H9 (cell line): Measurements from ENCODE around the gene ARHGAP27. TPM values are rescaled to one million over a fixed set of nuclear protein-coding genes. Genes with fewer than 3 reads are reported as not detected.

ENCODE experiments used
- DNase-seq: peaks from one replicate; pipeline ENCODE4 v3.0.0-alpha.2; 2017
- H2AFZ ChIP-seq: one replicate; pipeline ENCODE4 v1.6.1; 2013; ENCODE audit warnings: mild to moderate bottlenecking, low read length, control low read depth, moderate library complexity
- H2AK5ac ChIP-seq: 2 replicates; pipeline ENCODE4 v1.6.1; 2013; ENCODE audit warnings: low read length, control low read depth, mixed read lengths; ENCODE audit not compliant: insufficient read length
- H2BK120ac ChIP-seq: one replicate; pipeline ENCODE4 v1.6.1; 2013; ENCODE audit warnings: low read depth, mild to moderate bottlenecking, low read length, control low read depth, inconsistent platforms; ENCODE audit not compliant: poor library complexity, severe bottlenecking
- H2BK12ac ChIP-seq: 2 replicates; pipeline ENCODE4 v1.6.1; 2013; ENCODE audit warnings: low read length, control low read depth, mixed read lengths, low read depth; ENCODE audit not compliant: insufficient read length
- H2BK15ac ChIP-seq: 2 replicates; pipeline ENCODE4 v1.6.1; 2013; ENCODE audit warnings: low read depth, low read length, control low read depth
- H2BK20ac ChIP-seq: one replicate; pipeline ENCODE4 v1.6.1; 2013; ENCODE audit warnings: low read depth, mild to moderate bottlenecking, low read length, control low read depth, inconsistent platforms; ENCODE audit not compliant: poor library complexity, severe bottlenecking
- H2BK5ac ChIP-seq: 2 replicates; pipeline ENCODE4 v1.6.1; 2013; ENCODE audit warnings: low read length, control low read depth, mixed read lengths; ENCODE audit not compliant: insufficient read length
- H3K14ac ChIP-seq: 2 replicates; pipeline ENCODE4 v1.6.1; 2013; ENCODE audit warnings: low read length, control low read depth; ENCODE audit not compliant: insufficient read depth
- H3K18ac ChIP-seq: 2 replicates; pipeline ENCODE4 v1.6.1; 2013; ENCODE audit warnings: low read depth, mild to moderate bottlenecking, mixed read lengths, low read length, control low read depth; ENCODE audit not compliant: insufficient read length
- H3K23ac ChIP-seq: 2 replicates; pipeline ENCODE4 v1.6.1; 2013; ENCODE audit warnings: low read length, control low read depth, mixed read lengths, low read depth; ENCODE audit not compliant: insufficient read length
- H3K23me2 ChIP-seq: 2 replicates; pipeline ENCODE4 v1.6.1; 2013; ENCODE audit warnings: low read depth, mild to moderate bottlenecking, mixed read lengths, low read length, control low read depth; ENCODE audit not compliant: insufficient read length, poor library complexity, severe bottlenecking
- H3K27ac ChIP-seq: 2 replicates; pipeline ENCODE4 v1.5.1; 2013; ENCODE audit warnings: low read length, control low read depth, mixed read lengths, low read depth; ENCODE audit not compliant: insufficient read length
- H3K27me3 ChIP-seq: 2 replicates; pipeline ENCODE4 v1.6.1; 2013; ENCODE audit warnings: low read length, control low read depth, inconsistent platforms; ENCODE audit not compliant: insufficient read depth
- H3K4ac ChIP-seq: 2 replicates; pipeline ENCODE4 v1.6.1; 2013; ENCODE audit warnings: low read depth, mild to moderate bottlenecking, control low read depth, inconsistent platforms, low read length, moderate library complexity
- H3K4me1 ChIP-seq: 2 replicates; pipeline ENCODE4 v1.6.1; 2013; ENCODE audit warnings: low read length, control low read depth, inconsistent platforms; ENCODE audit not compliant: insufficient read depth
- H3K4me2 ChIP-seq: 2 replicates; pipeline ENCODE4 v1.6.1; 2013; ENCODE audit warnings: low read length, control low read depth, mixed read lengths; ENCODE audit not compliant: insufficient read length, insufficient read depth
- H3K56ac ChIP-seq: 2 replicates; pipeline ENCODE4 v1.6.1; 2013; ENCODE audit warnings: low read depth, mild to moderate bottlenecking, mixed read lengths, low read length, control low read depth; ENCODE audit not compliant: insufficient read length
- H3K79me1 ChIP-seq: 2 replicates; pipeline ENCODE4 v1.6.1; 2013; ENCODE audit warnings: low read depth, mild to moderate bottlenecking, moderate library complexity, low read length, control low read depth, inconsistent platforms; ENCODE audit not compliant: insufficient read depth, poor library complexity, severe bottlenecking
- H3K79me2 ChIP-seq: 2 replicates; pipeline ENCODE4 v1.6.1; 2013; ENCODE audit warnings: low read length, control low read depth, inconsistent platforms; ENCODE audit not compliant: insufficient read depth
- H3K9ac ChIP-seq: 2 replicates; pipeline ENCODE4 v1.6.1; 2013; ENCODE audit warnings: low read length, control low read depth, mixed read lengths; ENCODE audit not compliant: insufficient read length; ENCODE audit errors: extremely low read depth
- H3K9me3 ChIP-seq: one replicate; pipeline ENCODE4 v1.6.1; 2013; ENCODE audit warnings: low read depth, low read length, inconsistent platforms; ENCODE audit not compliant: control insufficient read depth
- H3T11ph ChIP-seq: one replicate; pipeline ENCODE4 v1.6.1; 2013; ENCODE audit warnings: mild to moderate bottlenecking, low read length, control low read depth, inconsistent platforms
- H4K20me1 ChIP-seq: one replicate; pipeline ENCODE4 v1.6.1; 2013; ENCODE audit not compliant: control insufficient read depth, insufficient read length, insufficient read depth
- H4K5ac ChIP-seq: 2 replicates; pipeline ENCODE4 v1.6.1; 2013; ENCODE audit warnings: low read depth, mild to moderate bottlenecking, mixed read lengths, low read length, control low read depth; ENCODE audit not compliant: insufficient read length
- H4K8ac ChIP-seq: replicated peaks from 2 replicates; pipeline ENCODE4 v1.6.1; 2013; ENCODE audit warnings: low read length, control low read depth, mixed read lengths, low read depth; ENCODE audit not compliant: insufficient read length
- H4K91ac ChIP-seq: 2 replicates; pipeline ENCODE4 v1.6.1; 2013; ENCODE audit warnings: low read depth, mild to moderate bottlenecking, moderate library complexity, mixed read lengths, low read length, control low read depth; ENCODE audit not compliant: insufficient read length
- H3K27ac Mint-ChIP-seq, 3 experiments: 2 replicates in 2 of 3; 3 replicates in 1 of 3; pipeline ENCODE4 v1.8.0; 2020 to 2021; ENCODE audit warnings: mixed read lengths in 3 of 3, mild to moderate bottlenecking in 1 of 3, moderate library complexity in 1 of 3
- H3K27me3 Mint-ChIP-seq: 2 replicates; pipeline ENCODE4 v1.8.0; 2021; ENCODE audit warnings: low read depth, mild to moderate bottlenecking, moderate library complexity, mixed read lengths
- H3K36me3 Mint-ChIP-seq, 3 experiments: 2 replicates in 2 of 3; 3 replicates in 1 of 3; pipeline ENCODE4 v1.8.0; 2020 to 2021; ENCODE audit warnings: low read depth in 3 of 3, mixed read lengths in 3 of 3; ENCODE audit not compliant: insufficient read depth in 1 of 3
- H3K4me1 Mint-ChIP-seq, 2 experiments: 2 replicates each; pipeline ENCODE4 v1.8.0; 2020; ENCODE audit warnings: mixed read lengths in 2 of 2
- H3K4me3 Mint-ChIP-seq, 2 experiments: 2 replicates in 1 of 2; 3 replicates in 1 of 2; pipeline ENCODE4 v1.8.0; 2020 to 2021; ENCODE audit warnings: mild to moderate bottlenecking in 2 of 2, mixed read lengths in 2 of 2, moderate library complexity in 1 of 2
- H3K9me3 Mint-ChIP-seq, 2 experiments: 2 replicates in 1 of 2; 3 replicates in 1 of 2; pipeline ENCODE4 v1.8.0; 2020; ENCODE audit warnings: mild to moderate bottlenecking in 2 of 2, mixed read lengths in 2 of 2, moderate library complexity in 1 of 2
- CTCF ChIP-seq: fragments of 200-600 bp; sonication (generic); conservative IDR thresholded peaks from 3 replicates; pipeline ENCODE4 v1.8.0; 2021; ENCODE audit warnings: antibody characterized with exemption, mild to moderate bottlenecking
- WGBS: extraction: QIAGEN DNeasy Blood & Tissue Kit; methylation state at CpG from one replicate; pipeline ENCODE4 v1.1.7; 2013; ENCODE audit warnings: missing lambda C conversion rate, low lambda C conversion rate, mixed read lengths; ENCODE audit not compliant: insufficient read length; ENCODE audit errors: extremely low coverage; 5-methylcytosine and 5-hydroxymethylcytosine counted together
- total RNA-seq: library from RNA; stranded (reverse); gene quantifications from 2 replicates; pipeline ENCODE4 v1.2.1, GENCODE V29; 2021

Gene ARHGAP27
- total RNA-seq, 1 experiment from 2014 or later: 9.9 TPM

GRCh38 chr17:45402916-45403315 is 29.8 kb downstream of the ARHGAP27 start:
- Histone ChIP-seq H3K23ac (no peak overlapping the region), H3T11ph (no peak overlapping the region), H2BK120ac (no peak overlapping the region), H3K23me2 (peaks cover 6% of the 10 kb centered on the region), H2BK20ac (no peak overlapping the region), H3K79me2 (no peaks in the 10 kb centered on the region), H2AFZ (no peak overlapping the region), H2BK5ac (no peak overlapping the region), H3K56ac (no peak overlapping the region), H3K4me2 (no peak overlapping the region), H3K4me1 (peaks cover 3% of the 10 kb centered on the region; the same call in 1 of the 2 replicates), H3K27me3 (no peaks in the 10 kb centered on the region), H2BK15ac (no peak overlapping the region), H3K4ac (no peak overlapping the region), H2BK12ac (no peak overlapping the region), H3K9ac (no peak overlapping the region), H3K14ac (no peak overlapping the region), H4K8ac (no peak overlapping the region), H4K91ac (no peak overlapping the region), H3K9me3 (no peaks in the 10 kb centered on the region), H2AK5ac (no peak overlapping the region), H3K27ac (no peak overlapping the region), H4K20me1 (peaks cover 3% of the 10 kb centered on the region), H3K79me1 (no peaks in the 10 kb centered on the region), H3K18ac (no peak overlapping the region), H4K5ac (no peak overlapping the region)
- no peaks in the 10 kb centered on the region for H3K9me3 Mint-ChIP-seq
- H3K27ac Mint-ChIP-seq: peak overlapping the region in 1 of 3 experiments; percentile 55; a peak in 1 of 7 replicates
- peaks cover 0 to 8% (median 5%) of the 10 kb centered on the region in 3 experiments; a peak in 1 of 7 replicates for H3K36me3 Mint-ChIP-seq
- TF ChIP-seq CTCF: no peak
- H3K4me1 Mint-ChIP-seq: peaks cover 15 to 25% of the 10 kb centered on the region in 2 experiments
- WGBS: no CpG with 5 or more reads among the region's 1 CpG
- no peak for DNase-seq
- peaks cover 3% of the 10 kb centered on the region for H3K27me3 Mint-ChIP-seq
- H3K4me3 Mint-ChIP-seq: no peak overlapping the region
